Stimulated activated CD4-positive, alpha-beta T cell treated with anti-CD3 and anti-CD28 coated beads, Interleukin-2, amount 100 ng/mL, for 4 hours (primary cell): ENCODE results near the gene EPC1.
A peak's percentile ranks its signal among the peaks of the same experiment; 100 is the strongest.
"Not testable (repeated sequence)": the region's sequence is repeated elsewhere in the genome, so short reads cannot be mapped to it uniquely, and the experiment has no call there.

Experiments used
- DNase-seq: peaks from one replicate; pipeline ENCODE4 v3.0.0-alpha.2; 2020; ENCODE audit warnings: low read depth

Gene EPC1

DNA sequence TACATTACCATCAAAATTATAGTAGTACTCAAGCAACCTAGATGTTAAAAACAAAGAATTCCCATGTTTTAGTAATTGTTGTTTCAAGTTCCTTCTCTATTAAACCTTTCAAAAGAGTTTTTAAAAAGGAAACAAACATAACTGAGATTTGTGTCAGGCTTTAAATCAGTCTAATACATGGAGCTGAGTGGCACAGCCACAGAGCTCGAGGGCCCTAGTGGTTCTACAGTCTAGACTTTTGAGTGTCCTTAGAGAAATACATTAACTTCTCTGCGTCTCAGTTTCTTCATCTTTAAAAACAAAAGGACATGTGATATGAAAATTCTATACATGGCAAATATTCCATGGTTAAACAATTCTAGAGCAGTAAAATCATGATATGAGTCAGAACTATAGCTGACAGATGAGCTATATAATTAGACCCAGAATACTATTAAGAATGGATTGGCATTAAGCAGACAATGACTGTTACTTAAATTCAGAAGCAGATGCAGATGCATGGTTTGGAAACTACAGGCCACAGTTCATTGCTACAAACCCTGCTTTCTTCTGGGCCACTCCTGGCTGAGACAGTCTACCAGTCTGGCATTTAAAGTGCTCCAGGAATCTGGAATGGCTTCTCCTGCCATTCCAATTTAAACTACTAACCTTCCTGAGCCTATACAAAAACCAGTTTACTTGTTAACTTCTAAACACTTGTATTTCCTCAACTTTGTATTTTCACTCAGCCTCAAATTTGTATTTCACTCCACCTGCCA is 77.4 kb downstream of the EPC1 start:
- no peak for DNase-seq

GRCh38 chr10:32268788-32269187 is 78.2 kb downstream of the EPC1 start:
- DNase-seq: no peak

- DNase-seq: no peak
Measured at GRCh38 chr10:32266979-32267378, 80.0 kb downstream of the EPC1 start.

DNA sequence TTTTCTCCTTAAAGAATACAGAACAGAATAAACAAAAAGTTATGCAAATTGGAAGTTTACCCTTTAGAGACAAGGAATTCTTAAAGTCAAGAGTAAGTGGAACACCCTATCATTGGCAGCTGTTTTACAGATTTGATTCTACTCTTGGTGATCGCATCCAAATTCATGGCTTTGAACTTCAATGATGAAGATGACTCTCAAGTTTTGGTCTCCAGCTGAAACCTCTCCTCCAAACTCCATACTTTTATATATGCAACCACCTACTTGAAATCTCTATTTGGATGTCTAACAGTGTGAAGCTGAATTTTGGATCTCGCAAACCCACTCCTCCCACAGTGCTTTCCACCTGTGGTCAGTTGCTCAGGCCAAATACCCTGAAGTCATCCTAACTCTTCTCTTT is 80.4 kb downstream of the EPC1 start:
- no peak for DNase-seq

DNA sequence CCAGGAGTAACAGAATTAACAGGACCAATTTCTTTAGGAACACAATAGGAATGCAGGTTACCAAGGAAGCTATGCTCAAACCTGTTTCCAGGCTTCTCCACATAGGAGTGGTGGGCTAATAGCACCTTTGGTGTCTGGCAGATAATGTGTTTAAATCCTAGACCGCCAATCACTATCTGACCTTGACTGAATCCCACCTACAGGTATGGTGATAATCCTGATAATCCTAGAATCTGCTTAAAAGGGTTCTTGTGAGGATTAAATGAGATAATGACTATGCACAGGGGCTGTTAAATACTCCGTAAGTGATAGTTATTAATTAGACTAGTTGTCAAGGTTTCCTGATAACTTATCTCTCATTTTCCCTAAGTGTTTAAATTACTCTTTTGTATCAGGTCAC is 81.2 kb downstream of the EPC1 start:
- DNase-seq: no peak

DNA sequence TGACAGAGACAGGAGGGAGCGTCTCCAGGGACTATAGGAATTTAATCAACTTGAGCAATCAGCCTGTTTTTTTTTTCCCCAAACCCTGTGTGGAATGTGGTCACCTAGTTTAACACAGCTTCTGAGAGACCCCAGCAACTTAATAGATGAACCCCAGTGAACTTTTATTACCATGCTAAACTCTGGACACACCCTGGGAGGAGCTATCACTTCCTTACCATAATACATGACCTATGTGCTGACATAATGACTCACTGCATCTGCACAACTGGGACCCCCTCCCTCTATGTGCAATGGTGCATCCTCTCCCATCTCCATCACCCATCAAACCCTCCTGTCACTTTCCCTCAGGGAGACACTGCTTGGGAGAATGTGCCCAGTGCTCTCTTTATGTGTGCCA is 83.7 kb downstream of the EPC1 start:
- no peak for DNase-seq

DNA sequence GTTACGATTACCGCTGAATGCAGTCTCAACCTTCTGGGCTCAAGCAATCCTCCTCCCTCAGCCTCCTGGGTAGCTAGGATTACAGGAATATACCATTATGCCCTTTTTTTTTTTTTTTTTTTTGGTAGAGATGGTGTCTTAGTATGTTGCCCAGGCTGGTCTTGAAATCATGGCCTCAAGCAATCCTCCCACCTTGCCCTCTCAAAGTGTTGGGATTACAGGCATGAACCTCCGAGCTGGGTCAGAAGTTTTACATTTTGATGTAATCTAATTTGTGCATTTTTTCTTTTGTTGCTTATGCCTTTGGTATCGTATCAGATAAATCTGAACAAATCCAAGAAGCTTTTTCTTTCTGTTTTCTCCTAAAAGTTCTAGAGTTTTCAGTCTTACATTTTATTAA is 87.4 kb downstream of the EPC1 start:
- no peak for DNase-seq

GRCh38 chr10:32256613-32257437 is 90.1 kb downstream of the EPC1 start:
- DNase-seq: peak; percentile 52

DNA sequence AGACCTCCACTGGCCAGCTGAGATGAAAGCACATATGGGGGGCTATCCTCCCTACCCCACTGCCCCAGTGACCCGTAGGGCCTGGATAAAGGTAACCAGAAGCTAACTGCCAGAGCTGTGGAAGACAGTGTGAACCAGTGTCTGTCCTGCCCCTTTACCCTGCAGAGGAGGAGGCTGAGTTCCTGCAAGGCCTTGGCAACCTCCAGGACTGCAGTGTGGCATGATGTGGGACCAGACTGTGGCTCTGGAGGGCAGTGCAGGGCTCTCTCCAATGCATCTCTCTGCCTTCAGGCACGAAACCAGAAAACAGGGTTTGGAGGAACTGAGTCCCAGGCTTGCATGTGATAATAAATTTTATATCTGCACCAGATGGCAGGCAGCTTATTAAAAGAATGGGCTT is 93.1 kb downstream of the EPC1 start:
- DNase-seq: no peak

DNA sequence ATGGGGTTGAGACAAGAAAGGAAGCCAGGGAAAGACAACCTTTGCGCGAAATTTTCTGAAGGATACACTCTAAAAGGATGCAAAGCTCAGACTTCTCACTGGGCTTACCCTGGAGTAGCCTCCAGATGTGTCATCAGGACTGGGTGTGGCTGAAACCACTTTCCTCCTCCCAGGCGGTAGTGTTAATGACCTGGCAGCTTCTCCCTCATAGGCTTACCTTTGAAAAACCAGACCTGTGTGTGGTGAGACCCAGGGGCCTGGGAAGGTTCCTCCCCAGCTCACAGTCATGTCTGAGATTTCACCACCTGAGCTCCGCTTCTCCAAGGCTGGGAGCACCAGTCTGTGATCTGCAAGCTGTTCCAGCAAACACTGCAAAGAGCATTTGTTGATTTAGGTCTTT is 93.7 kb downstream of the EPC1 start:
- DNase-seq: no peak

DNA sequence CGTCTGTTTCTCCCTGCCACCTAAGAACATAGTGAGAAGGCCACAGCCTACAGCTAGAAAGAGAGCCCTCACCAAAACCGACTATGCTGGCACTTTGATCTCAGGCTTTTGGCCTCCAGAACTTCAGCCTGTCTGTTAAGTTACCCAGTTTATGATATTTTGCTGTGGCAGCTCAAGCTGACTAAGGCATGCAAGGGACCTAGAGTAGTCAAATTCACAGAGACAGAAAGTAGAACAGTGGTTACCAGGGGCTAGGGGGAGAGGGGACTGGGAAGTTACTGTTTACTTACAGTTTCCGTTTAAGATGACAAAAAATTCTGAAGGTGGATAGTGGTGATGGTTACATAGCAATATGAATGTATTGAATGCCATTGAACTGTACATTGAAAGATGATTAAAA is 96.5 kb downstream of the EPC1 start:
- not testable (repeated sequence) for DNase-seq

DNA sequence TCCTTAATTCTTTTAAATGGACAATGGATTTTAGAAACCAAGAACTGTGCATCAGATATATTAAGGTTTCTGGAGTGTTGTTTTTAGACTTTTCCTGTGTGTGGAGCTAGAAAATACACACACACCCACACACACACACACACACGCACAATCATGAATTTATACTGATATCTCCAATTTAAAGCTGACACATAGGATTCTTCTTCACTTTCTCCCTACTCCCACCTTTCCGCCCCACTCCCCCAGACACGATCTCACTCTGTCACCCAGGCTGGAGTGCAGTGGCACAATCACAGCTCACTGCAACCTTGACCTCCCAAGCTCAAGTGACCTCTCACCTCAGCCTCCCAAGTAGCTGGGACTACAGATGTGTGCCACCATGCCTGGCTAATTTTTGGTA is 100.3 kb downstream of the EPC1 start:
- no peak for DNase-seq

DNA sequence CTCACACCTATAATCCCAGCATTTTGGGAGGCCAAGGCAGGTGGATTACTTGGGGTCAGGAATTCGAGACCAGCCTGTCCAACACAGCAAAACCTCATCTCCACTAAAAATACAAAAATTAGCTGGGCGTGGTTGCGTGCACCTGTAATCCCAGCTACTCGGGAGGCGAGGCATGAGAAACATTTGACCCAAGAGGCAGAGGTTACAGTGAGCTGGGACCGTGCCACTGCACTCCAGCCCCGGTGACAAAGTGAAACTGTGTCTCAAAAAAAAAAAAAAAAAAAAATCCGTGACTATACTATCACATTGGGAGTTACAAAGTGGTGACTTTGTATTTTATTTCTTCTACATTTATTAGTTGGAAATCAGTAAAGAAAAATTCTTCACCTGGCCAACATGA is 101.2 kb downstream of the EPC1 start:
- no peak for DNase-seq

- no peak for DNase-seq
Measured at GRCh38 chr10:32244421-32245207, 102.3 kb downstream of the EPC1 start.

- DNase-seq: no peak
Measured at GRCh38 chr10:32244011-32244410, 102.9 kb downstream of the EPC1 start.

DNA sequence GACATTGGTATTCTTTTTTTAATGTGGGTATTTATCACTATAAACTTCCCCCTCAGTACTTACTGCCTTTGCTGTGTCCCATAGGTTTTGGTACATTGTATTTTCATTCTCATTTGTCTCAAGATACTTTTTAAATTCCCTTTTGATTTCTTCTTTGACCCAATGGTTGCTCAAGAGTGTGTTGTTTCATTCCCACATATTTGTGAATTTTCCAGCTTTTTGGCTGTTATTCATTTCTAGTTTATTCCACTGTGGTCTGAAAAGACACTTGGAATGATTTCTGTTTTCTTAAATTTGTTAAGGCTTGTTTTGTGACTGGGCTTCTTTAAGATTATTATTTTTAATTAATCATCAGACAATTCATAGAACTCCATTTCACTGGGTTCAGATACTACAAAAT is 105.0 kb downstream of the EPC1 start:
- DNase-seq: no peak

DNA sequence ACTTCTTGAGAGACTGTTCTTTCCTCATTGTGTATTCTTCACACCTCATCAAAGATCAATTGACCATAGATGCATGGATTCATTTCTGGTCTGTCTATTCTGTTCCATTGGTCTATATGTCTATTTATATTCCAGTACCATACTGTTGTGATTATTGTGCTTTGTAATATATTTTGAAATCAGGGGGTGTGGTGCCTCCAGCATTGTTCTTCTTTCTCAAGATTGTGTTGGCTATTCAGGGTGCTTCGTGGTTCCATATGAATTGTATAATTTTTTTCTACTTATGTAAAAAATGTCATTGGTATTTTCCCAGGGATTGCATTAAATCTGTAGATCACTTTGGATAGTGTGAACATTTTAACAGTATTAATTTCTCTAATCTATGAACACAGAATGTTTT is 106.5 kb downstream of the EPC1 start:
- no peak for DNase-seq

GRCh38 chr10:32239769-32240168 is 107.2 kb downstream of the EPC1 start:
- no peak for DNase-seq

GRCh38 chr10:32237644-32238345 is 109.2 kb downstream of the EPC1 start:
- no peak for DNase-seq

GRCh38 chr10:32234471-32234870 is 112.5 kb downstream of the EPC1 start:
- DNase-seq: no peak

- DNase-seq: not testable (repeated sequence)
Measured at GRCh38 chr10:32233375-32233774, 113.6 kb downstream of the EPC1 start.

GRCh38 chr10:32232378-32232777 is 114.6 kb downstream of the EPC1 start:
- no peak for DNase-seq
